Hematopoietic multipotent progenitor cell treated with erythropoietin and hydrocortisone succinate and interleukin-3 and kit ligand, for 6 days (in vitro differentiated cells): ENCODE measurements around the gene GFOD2.

Experiments
- DNase-seq: peaks from one replicate; pipeline ENCODE4 v3.0.0-alpha.2; 2015

GFOD2 gene

GRCh38 chr16:67731071-67731752 lies 12.1 kb upstream of the GFOD2 start:
- DNase-seq = no peak

DNA sequence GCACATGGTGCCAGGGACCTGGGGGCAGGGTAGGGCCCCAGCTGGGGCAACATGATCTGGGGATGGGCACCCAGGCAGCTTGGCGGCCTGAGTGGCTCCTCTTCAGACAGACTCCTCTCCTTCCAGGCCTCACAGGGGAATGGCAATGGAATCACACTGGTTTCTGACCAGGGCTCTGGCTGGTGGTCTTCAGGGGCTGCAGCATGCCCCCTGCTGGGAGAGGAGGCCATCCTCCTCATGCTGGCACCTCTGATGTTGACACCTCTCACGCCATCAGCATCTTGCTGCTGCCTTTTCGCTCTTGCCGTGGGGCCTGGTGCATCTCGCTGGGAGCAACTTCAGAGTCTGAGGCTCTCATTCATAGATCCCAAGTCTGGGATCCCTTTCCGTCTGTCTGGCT lies 11.2 kb upstream of the GFOD2 start:
- no peak for DNase-seq

- DNase-seq = no peak
Measured at GRCh38 chr16:67729636-67730248, 10.6 kb upstream of the GFOD2 start.

DNA sequence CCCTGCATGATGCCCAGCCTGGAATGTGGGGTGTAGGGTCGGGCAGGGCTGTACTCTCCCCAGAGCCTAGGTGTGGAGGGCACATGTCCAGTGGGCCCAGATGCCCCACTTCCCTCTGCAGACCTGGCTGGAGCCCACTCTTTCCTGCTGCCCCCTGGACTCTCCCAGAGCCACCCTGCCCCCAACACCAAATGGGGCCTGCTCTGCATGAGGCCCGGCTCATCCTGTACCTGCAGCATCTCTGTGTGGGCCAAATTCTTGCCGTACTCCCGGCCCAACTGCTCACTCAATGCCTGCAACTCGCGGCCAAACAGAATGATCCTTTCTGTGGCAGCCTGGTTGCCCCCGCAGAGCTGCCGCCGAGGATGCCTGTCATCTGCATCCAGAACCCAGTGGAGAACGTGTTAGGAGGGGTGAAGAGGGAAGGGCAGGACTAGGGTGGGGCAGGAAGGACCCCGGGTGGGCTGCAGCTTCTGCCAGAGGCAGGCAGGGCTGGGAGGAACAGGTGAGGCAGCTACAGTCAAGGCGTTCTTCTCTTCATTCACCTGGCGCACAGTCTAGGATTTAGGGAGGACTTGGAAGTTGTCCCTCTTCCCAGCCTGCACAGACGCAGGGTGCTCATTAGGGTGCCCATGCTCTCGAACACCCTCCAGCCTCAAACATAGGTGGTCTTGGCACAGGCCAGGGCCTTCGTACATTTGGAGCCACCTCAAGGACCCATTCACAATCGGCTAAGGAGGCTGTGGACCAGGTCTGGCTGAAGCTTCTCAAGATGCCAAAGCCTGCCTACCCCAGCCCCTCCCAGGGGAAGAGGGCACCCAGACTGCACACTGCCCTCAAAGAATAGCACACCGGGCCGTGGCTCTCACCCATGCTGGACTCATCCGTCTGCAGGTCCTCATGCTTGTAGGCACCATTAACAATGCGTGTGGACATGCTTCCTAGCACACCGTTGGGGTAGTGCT lies 8.7 kb upstream of the GFOD2 start:
- no peak for DNase-seq

- DNase-seq = no peak
Measured at GRCh38 chr16:67726106-67727034, 7.3 kb upstream of the GFOD2 start.

GRCh38 chr16:67723911-67724305 lies 4.8 kb upstream of the GFOD2 start:
- DNase-seq = no peak

GRCh38 chr16:67723151-67723910 lies 4.2 kb upstream of the GFOD2 start:
- DNase-seq = no peak

DNA sequence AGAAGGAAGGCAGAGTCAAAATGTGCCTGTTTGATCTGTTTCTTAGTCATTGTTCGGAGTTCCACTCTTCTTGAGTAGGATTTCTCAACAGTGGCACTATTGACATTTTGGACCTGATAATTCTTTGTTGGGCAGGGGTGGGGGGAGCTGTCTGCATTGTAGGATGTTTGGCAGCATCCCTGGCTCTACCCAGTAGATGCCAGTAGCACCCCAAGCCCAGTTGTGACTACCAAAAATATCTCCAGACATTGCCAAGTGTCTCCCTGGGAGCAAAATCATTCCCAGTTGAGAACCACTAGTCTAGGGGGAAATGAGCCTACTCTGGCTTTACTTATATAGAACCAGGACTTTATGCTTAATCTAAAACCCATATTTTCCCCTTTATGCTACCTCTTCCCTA lies 1.1 kb upstream of the GFOD2 start:
- DNase-seq = peak; percentile 21

DNA sequence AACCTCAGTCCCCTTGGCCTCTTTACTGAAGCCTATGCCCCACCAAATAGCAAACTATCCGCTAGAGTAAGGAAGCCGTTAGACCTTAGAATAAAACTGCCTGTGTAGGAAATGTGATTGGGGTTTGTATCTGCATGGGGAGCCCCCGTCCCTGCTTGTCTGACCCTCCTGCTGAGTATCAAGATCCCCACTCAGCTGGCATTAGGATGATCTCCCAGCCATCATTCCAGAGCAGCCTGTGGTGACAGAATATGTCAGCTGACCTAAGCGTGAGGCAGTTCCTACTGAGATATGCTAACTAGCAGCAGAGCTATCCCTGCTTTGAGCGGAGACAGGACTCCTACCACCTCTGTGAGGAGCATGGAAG lies 645 bp upstream of the GFOD2 start:
- peak; percentile 80 for DNase-seq

DNA sequence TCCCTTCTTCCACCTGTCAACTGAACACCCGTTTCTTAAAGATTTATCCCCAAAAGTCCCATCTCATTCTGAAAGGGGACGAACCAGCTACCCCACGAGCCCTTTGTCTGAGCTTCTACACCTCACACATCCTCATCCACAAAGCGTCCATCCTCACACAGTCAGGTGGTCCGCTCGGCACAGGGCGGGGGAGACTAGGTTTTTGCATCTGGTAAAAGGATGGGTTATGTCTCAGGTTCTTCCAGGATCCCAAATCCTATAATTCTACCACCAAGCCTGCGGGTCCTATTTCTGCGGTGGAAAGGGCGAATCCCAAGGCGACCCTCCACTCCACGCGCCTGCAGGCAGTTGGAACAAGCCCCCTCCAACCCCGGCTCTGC lies 458 bp downstream of the GFOD2 start:
- DNase-seq = peak; percentile 25

- no peak for DNase-seq
Measured at GRCh38 chr16:67716097-67716496, 3.0 kb downstream of the GFOD2 start.

DNA sequence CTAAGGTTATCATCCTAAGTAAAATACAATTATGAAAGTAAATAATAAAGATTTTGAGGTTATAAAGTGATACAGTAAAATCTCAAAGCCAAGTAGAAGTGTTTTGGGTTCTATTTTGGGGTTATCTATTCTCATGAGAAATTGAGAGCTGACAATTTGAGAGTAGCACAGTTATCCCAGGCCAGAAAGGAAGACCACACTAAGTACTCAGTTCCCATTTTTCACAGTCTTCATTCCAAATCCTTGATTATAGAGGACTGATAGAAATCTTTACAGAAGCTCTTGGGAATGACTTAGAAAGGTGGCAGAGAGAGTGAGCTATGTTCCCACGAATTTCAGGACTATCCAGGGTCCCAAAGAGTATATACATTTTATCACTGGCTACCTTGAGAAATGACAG lies 4.6 kb downstream of the GFOD2 start:
- DNase-seq = no peak

- DNase-seq = no peak
Measured at GRCh38 chr16:67713647-67714273, 5.4 kb downstream of the GFOD2 start.

- no peak for DNase-seq
Measured at GRCh38 chr16:67710607-67711006, 8.5 kb downstream of the GFOD2 start.

DNA sequence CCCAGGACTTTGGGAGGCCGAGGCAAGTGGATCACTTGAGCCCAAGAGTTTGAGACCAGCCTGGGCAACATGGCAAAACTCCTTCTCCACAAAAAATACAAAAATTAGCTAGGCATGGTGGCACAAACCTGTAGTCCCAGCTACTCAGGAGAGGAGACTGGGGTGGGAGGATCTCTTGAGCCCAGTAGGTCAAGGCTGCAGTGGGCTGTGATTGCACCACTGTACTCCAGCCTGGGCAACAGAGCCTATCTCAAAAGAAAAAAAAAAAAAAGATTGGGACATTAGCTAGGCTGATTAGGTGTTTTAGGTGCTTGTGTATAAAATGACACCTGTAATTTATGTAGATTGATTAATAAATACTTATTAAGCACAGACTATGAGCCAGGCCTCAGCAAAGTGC lies 10.1 kb downstream of the GFOD2 start:
- DNase-seq = no peak

GRCh38 chr16:67708368-67708771 lies 10.7 kb downstream of the GFOD2 start:
- DNase-seq = no peak

DNA sequence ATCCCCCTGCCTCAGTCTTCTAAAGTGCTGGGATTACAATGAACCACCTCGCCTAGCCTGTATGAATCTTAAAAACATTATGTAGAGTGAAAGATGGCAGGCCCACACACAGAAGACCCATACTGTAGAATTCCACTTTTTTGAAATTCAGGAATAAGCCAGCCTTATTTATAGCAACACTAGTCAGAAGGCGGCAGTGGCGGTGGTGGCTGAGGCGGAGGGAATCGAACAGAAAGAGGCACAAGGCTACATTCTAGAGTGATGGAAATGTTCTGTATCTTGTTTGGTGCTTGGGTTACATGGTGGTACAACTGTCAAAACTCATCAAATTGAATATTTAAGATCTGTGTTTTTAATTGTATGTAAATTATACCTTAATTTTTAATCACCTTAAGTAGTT lies 11.3 kb downstream of the GFOD2 start:
- DNase-seq = no peak

DNA sequence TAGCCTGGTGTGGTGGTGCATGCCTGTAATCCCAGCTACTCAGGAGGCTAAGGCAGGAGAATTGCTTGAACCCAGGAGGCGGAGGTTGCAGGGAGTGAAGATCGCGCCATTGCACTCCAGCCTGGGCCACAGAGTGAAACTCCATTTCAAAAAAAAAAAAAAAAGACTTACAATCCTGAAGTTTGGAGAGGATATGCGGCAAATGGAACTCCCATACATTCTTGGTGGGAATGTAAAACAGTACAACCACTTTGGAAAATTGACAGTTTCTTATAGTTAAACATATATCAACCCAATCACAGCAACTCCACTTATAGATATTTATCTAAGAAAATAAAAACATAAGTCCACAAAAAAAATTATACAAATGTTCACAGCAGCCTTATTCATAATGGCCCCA lies 11.9 kb downstream of the GFOD2 start:
- DNase-seq = no peak

DNA sequence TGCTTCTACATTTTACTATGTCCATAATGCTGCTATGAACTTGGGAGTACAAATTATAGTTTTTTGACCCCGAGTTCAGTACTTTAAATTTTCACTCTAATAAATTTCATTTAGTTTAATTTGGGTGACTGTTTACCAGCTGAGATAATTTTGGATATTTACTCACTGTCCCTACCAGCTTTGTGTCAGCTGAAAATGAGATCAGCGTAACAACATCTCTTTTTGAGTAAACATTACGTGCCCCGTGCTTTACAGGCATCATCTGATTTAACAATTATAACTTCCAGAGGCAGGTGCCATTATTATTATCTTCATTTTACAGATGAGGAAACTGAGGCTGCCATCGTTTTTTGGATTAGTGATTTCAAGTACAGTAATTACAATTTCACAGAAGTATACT lies 15.0 kb downstream of the GFOD2 start:
- DNase-seq = no peak

- DNase-seq = no peak
Measured at GRCh38 chr16:67703626-67704025, 15.5 kb downstream of the GFOD2 start.

- DNase-seq = no peak
Measured at GRCh38 chr16:67702130-67702529, 17.0 kb downstream of the GFOD2 start.

DNA sequence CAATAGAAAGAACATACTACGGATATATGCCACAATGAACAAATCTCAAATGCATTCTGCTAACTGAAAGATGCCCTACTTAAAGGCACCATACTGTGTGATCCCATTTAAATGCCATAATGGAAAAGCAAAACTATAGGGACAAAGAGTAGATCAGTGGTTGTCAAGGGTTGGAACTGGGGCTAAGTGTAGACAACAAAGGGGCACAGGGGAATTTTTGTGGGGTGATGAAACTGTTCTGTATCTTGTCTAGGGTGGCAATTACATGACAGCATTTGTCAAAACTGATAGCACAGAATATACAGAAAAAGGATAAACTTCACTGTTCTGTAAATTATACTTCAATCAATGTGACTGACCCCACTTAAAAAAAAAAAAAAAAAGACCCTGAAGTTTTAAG lies 17.7 kb downstream of the GFOD2 start:
- no peak for DNase-seq
